ENCODE results near the gene SCPEP1.

SCPEP1 gene

GRCh38 chr17:57004944-57005579, 27.1 kb downstream of the SCPEP1 start:
- H3K4me3 ChIP-seq (ENCODE audit: low read length), result no peak overlapping the region
- no peak for DNase-seq (ENCODE audit: low read depth)
- peak; percentile 30 for TF ChIP-seq CTCF (conservative IDR thresholded peaks at IDR 0.05; ENCODE audit: low read depth, low read length)

- H3K4me3 ChIP-seq (ENCODE audit: low read length), result no peak overlapping the region
- no peak for TF ChIP-seq CTCF (conservative IDR thresholded peaks at IDR 0.05; ENCODE audit: low read depth, low read length)
- no peak for DNase-seq (ENCODE audit: low read depth)
Measured at GRCh38 chr17:57006040-57006439, 28.1 kb downstream of the SCPEP1 start.

- no peak overlapping the region for H3K4me3 ChIP-seq (ENCODE audit: low read length)
- no peak for TF ChIP-seq CTCF (conservative IDR thresholded peaks at IDR 0.05; ENCODE audit: low read depth, low read length)
- DNase-seq (ENCODE audit: low read depth), result no peak
Measured at GRCh38 chr17:57008958-57009357, 31.0 kb downstream of the SCPEP1 start.

- TF ChIP-seq CTCF (conservative IDR thresholded peaks at IDR 0.05; ENCODE audit: low read depth, low read length), result peak; percentile 87
- no peak overlapping the region for H3K4me3 ChIP-seq (ENCODE audit: low read length)
- DNase-seq (ENCODE audit: low read depth), result peak; percentile 16
Measured at GRCh38 chr17:57009737-57010445, 32.0 kb downstream of the SCPEP1 start.

GRCh38 chr17:57010487-57010886, 32.6 kb downstream of the SCPEP1 start:
- TF ChIP-seq CTCF (conservative IDR thresholded peaks at IDR 0.05; ENCODE audit: low read depth, low read length), result no peak
- no peak for DNase-seq (ENCODE audit: low read depth)
- no peak overlapping the region for H3K4me3 ChIP-seq (ENCODE audit: low read length)

GRCh38 chr17:57011491-57012015, 33.6 kb downstream of the SCPEP1 start:
- DNase-seq (ENCODE audit: low read depth), result no peak
- H3K4me3 ChIP-seq (ENCODE audit: low read length), result no peak overlapping the region
- no peak for TF ChIP-seq CTCF (conservative IDR thresholded peaks at IDR 0.05; ENCODE audit: low read depth, low read length)
